Loucy (cell line): ENCODE data around the gene RUFY3.

Experiments used
- H2AFZ ChIP-seq: fragments of 200-600 bp; sonication (generic); 2 replicates; pipeline ENCODE4 v1.6.0; 2016; ENCODE audit warnings: antibody characterized with exemption, mild to moderate bottlenecking, low read length, moderate library complexity
- H3F3A ChIP-seq: fragments of 200-600 bp; 2 replicates; pipeline ENCODE4 v1.6.0; 2016; ENCODE audit warnings: antibody characterized with exemption, low read depth, mild to moderate bottlenecking
- H3K27me3 ChIP-seq: fragments of 200-600 bp; sonication (generic); 2 replicates; pipeline ENCODE4 v1.6.1; 2014; ENCODE audit warnings: low read length, mild to moderate bottlenecking; ENCODE audit not compliant: insufficient read depth, poor library complexity, severe bottlenecking
- H3K36me3 ChIP-seq: fragments of 200-600 bp; sonication (generic); 2 replicates; pipeline ENCODE4 v1.6.1; 2016; ENCODE audit warnings: low read length; ENCODE audit not compliant: insufficient read depth
- H3K4me1 ChIP-seq: fragments of 200-600 bp; sonication (generic); 2 replicates; pipeline ENCODE4 v1.5.1; 2014; ENCODE audit warnings: low read length, mild to moderate bottlenecking; ENCODE audit not compliant: insufficient read depth, poor library complexity, severe bottlenecking
- H3K4me2 ChIP-seq: fragments of 200-600 bp; sonication (generic); 2 replicates; pipeline ENCODE4 v1.6.0; 2014; ENCODE audit warnings: antibody characterized with exemption, low read length, low read depth, mild to moderate bottlenecking; ENCODE audit not compliant: poor library complexity, severe bottlenecking
- H3K4me3 ChIP-seq: fragments of 200-600 bp; sonication (generic); 2 replicates; pipeline ENCODE4 v1.5.1; 2014; ENCODE audit warnings: low read length, mild to moderate bottlenecking, mixed read lengths; ENCODE audit not compliant: poor library complexity, severe bottlenecking
- H3K79me2 ChIP-seq: fragments of 200-600 bp; sonication (generic); 2 replicates; pipeline ENCODE4 v1.6.1; 2014; ENCODE audit warnings: low read length; ENCODE audit not compliant: insufficient read depth
- H3K9ac ChIP-seq: fragments of 200-600 bp; sonication (generic); 2 replicates; pipeline ENCODE4 v1.6.0; 2014; ENCODE audit warnings: mild to moderate bottlenecking, low read depth, low read length, moderate library complexity; ENCODE audit not compliant: poor library complexity, severe bottlenecking
- H3K9me2 ChIP-seq: fragments of 200-600 bp; sonication (generic); replicated peaks from 2 replicates; pipeline ENCODE4 v1.6.1; 2016; ENCODE audit warnings: low read depth, low read length, mixed read lengths
- H3K9me3 ChIP-seq: fragments of 200-600 bp; sonication (generic); 2 replicates; pipeline ENCODE4 v1.6.1; 2014; ENCODE audit warnings: mild to moderate bottlenecking, antibody characterized with exemption, low read length, low read depth; ENCODE audit not compliant: insufficient read depth
- H4K20me1 ChIP-seq: fragments of 200-600 bp; sonication (generic); 2 replicates; pipeline ENCODE4 v1.6.0; 2014; ENCODE audit warnings: antibody characterized with exemption, low read length, mild to moderate bottlenecking; ENCODE audit not compliant: insufficient read depth, poor library complexity, severe bottlenecking
- EZH2phosphoT487 ChIP-seq: fragments of 200-600 bp; IDR thresholded peaks from 2 replicates; pipeline ENCODE4 v1.6.1; 2018; ENCODE audit warnings: antibody characterized with exemption, mild to moderate bottlenecking, moderate library complexity, borderline replicate concordance
- TF ChIP-seq, protein P1 (sequence below): fragments of 200-600 bp; sonication (generic); conservative IDR thresholded peaks from 2 replicates; pipeline ENCODE4 v1.5.1; 2014; ENCODE audit warnings: mild to moderate bottlenecking, antibody characterized with exemption, low read length

Gene RUFY3

GRCh38 chr4:70713453-70714078 is 8.2 kb upstream of the RUFY3 start:
- Histone ChIP-seq H3K4me3 (peak overlapping the region; percentile 27), H3K36me3 (no peaks in the 10 kb centered on the region), H3K9ac (no peak overlapping the region), H3F3A (0 out of 2 replicates have a peak, but pooled peaks cover 3% of the 10 kb centered on the region), H3K4me2 (peak overlapping the region; percentile 36), H3K4me1 (peaks cover 46% of the 10 kb centered on the region), H2AFZ (no peak overlapping the region), H3K27me3 (no peaks in the 10 kb centered on the region), H3K9me2 (no peaks in the 10 kb centered on the region), H4K20me1 (peaks cover 10% of the 10 kb centered on the region), H3K79me2 (peaks cover 85% of the 10 kb centered on the region), H3K9me3 (no peaks in the 10 kb centered on the region)
- no peak for TF ChIP-seq EZH2phosphoT487
- TF ChIP-seq, protein P1, sequence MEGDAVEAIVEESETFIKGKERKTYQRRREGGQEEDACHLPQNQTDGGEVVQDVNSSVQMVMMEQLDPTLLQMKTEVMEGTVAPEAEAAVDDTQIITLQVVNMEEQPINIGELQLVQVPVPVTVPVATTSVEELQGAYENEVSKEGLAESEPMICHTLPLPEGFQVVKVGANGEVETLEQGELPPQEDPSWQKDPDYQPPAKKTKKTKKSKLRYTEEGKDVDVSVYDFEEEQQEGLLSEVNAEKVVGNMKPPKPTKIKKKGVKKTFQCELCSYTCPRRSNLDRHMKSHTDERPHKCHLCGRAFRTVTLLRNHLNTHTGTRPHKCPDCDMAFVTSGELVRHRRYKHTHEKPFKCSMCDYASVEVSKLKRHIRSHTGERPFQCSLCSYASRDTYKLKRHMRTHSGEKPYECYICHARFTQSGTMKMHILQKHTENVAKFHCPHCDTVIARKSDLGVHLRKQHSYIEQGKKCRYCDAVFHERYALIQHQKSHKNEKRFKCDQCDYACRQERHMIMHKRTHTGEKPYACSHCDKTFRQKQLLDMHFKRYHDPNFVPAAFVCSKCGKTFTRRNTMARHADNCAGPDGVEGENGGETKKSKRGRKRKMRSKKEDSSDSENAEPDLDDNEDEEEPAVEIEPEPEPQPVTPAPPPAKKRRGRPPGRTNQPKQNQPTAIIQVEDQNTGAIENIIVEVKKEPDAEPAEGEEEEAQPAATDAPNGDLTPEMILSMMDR: no peak

DNA sequence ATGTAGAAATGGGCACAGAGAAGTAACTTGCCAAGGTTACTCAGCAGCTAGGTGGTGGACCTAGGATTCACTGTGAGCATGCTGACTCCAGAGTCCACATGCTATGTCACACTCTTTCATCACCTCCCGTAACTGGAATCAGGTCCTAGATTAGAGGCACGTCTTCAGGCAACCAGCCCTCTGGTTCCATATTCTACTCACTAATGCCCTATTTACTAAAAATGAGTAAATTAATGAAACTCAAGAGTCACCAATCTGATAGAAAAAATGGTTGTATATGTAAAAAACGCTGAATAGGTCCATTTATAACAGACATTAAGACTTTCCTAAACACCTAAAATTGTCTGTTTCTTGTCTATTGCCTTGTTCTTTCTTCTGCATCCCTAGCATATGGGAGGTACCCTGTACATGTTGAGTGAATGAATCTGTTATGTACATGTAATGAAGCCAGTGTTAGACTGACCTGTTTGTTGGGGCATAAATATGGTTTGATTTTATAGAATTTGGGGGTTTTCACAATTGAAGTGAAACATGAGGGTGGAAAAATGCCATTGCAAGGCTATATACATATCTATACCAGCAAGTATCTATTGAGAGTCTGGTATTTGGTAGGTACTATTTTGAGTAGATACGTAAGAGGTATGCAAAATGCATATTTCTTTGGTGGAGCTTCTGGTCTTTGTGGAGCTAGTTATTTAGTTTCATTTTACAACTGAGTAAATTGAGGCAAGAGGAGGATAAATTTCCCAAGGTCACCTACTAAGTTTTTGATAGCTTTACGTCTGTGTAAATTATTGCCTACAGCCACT is 7.5 kb upstream of the RUFY3 start:
- TF ChIP-seq EZH2phosphoT487: no peak
- TF ChIP-seq, protein P1: no peak
- peak overlapping the region; percentile 27 for H3K4me3 ChIP-seq
- H3K36me3 ChIP-seq: no peaks in the 10 kb centered on the region
- 0 out of 2 replicates have a peak, but pooled peaks cover 3% of the 10 kb centered on the region for H3F3A ChIP-seq
- H3K27me3 ChIP-seq: no peaks in the 10 kb centered on the region
- H2AFZ ChIP-seq: no peak overlapping the region
- peaks cover 10% of the 10 kb centered on the region for H4K20me1 ChIP-seq
- no peaks in the 10 kb centered on the region for H3K9me3 ChIP-seq
- H3K4me2 ChIP-seq: peak overlapping the region; percentile 36
- H3K9ac ChIP-seq: no peak overlapping the region
- peaks cover 86% of the 10 kb centered on the region for H3K79me2 ChIP-seq
- no peaks in the 10 kb centered on the region for H3K9me2 ChIP-seq
- H3K4me1 ChIP-seq: peaks cover 42% of the 10 kb centered on the region

- Histone ChIP-seq H2AFZ (no peak overlapping the region), H3K4me3 (no peak overlapping the region)
- TF ChIP-seq, protein P1: no peak
- no peak for TF ChIP-seq EZH2phosphoT487
Measured at GRCh38 chr4:70715097-70715496, 6.7 kb upstream of the RUFY3 start.

More at GRCh38 chr4:70715097-70715496, 6.7 kb upstream of the RUFY3 start:
- Histone ChIP-seq H4K20me1 (peaks cover 6% of the 10 kb centered on the region), H3K36me3 (no peaks in the 10 kb centered on the region), H3K27me3 (no peaks in the 10 kb centered on the region), H3K4me1 (peaks cover 35% of the 10 kb centered on the region), H3K9me3 (no peaks in the 10 kb centered on the region), H3K79me2 (peaks cover 87% of the 10 kb centered on the region), H3K4me2 (no peak overlapping the region), H3K9ac (no peak overlapping the region), H3F3A (no peaks in the 10 kb centered on the region), H3K9me2 (no peaks in the 10 kb centered on the region)
